ENCODE data around the gene VPS13A. TPM values are rescaled to one million over a fixed set of nuclear protein-coding genes. Genes with fewer than 3 reads are reported as not detected.

VPS13A gene
- total RNA-seq, 4 donors from 2014 or later, result 22.5 to 58.9 (median 39.0) TPM

GRCh38 chr9:77469515-77470231 is 292.3 kb downstream of the VPS13A start:
- intact Hi-C loops (cut with DNase I; ENCODE audit: low total_unique reads), result no loop called here

More at GRCh38 chr9:77469515-77470231, 292.3 kb downstream of the VPS13A start:
- peaks cover 0 to 3% of the 10 kb centered on the region in 2 donors for H3K9me3 ChIP-seq
- no peak for DNase-seq
- no peaks in the 10 kb centered on the region for H3K36me3 ChIP-seq
- H3K27ac ChIP-seq, result peak overlapping the region in 1 of 2 donors; percentile 24
- H3K4me1 ChIP-seq, result no peaks in the 10 kb centered on the region
- TF ChIP-seq POLR2A (IDR thresholded peaks at IDR 0.05), result no peak
- TF ChIP-seq, protein P1, sequence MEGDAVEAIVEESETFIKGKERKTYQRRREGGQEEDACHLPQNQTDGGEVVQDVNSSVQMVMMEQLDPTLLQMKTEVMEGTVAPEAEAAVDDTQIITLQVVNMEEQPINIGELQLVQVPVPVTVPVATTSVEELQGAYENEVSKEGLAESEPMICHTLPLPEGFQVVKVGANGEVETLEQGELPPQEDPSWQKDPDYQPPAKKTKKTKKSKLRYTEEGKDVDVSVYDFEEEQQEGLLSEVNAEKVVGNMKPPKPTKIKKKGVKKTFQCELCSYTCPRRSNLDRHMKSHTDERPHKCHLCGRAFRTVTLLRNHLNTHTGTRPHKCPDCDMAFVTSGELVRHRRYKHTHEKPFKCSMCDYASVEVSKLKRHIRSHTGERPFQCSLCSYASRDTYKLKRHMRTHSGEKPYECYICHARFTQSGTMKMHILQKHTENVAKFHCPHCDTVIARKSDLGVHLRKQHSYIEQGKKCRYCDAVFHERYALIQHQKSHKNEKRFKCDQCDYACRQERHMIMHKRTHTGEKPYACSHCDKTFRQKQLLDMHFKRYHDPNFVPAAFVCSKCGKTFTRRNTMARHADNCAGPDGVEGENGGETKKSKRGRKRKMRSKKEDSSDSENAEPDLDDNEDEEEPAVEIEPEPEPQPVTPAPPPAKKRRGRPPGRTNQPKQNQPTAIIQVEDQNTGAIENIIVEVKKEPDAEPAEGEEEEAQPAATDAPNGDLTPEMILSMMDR (IDR thresholded peaks at IDR 0.05), result no peak
- no peak overlapping the region for H3K4me3 ChIP-seq
- H3K27me3 ChIP-seq, result no peaks in the 10 kb centered on the region

Other genes with a start within 250 kb of the VPS13A start
- gene FOXB2, start 157.9 kb upstream of the VPS13A start, total RNA-seq, result not detected

All from uterus (tissue), 4 donors.